NCI-H82 (cell line): ENCODE data around the gene BSCL2.
"Not testable (repeated sequence)": the region's sequence is repeated elsewhere in the genome, so short reads cannot be mapped to it uniquely, and the experiment has no call there.

ENCODE experiments used
- DNase-seq: peaks from one replicate; lab custom pipeline; 2025; lab: John Stamatoyannopoulos, UW

Gene BSCL2

DNA sequence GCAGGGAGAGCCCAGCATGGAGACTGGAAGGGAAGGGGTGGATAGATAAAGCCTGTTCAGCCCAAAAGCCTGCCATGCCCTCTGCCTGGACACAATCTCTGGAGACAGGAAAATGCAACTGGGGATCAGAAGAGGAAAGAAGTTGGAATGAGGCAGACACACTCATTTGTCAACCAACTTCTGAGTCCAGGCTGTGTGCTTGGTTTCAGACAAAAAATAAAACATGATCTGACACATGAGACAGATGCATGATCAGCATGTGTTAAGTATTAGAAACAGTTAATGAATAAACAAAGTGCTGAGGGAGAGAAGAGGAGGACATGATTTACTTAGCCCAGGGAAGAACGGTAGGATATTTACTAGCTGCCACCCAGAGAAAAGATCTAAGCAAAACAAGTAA lies 18.7 kb downstream of the BSCL2 start:
- no peak for DNase-seq

DNA sequence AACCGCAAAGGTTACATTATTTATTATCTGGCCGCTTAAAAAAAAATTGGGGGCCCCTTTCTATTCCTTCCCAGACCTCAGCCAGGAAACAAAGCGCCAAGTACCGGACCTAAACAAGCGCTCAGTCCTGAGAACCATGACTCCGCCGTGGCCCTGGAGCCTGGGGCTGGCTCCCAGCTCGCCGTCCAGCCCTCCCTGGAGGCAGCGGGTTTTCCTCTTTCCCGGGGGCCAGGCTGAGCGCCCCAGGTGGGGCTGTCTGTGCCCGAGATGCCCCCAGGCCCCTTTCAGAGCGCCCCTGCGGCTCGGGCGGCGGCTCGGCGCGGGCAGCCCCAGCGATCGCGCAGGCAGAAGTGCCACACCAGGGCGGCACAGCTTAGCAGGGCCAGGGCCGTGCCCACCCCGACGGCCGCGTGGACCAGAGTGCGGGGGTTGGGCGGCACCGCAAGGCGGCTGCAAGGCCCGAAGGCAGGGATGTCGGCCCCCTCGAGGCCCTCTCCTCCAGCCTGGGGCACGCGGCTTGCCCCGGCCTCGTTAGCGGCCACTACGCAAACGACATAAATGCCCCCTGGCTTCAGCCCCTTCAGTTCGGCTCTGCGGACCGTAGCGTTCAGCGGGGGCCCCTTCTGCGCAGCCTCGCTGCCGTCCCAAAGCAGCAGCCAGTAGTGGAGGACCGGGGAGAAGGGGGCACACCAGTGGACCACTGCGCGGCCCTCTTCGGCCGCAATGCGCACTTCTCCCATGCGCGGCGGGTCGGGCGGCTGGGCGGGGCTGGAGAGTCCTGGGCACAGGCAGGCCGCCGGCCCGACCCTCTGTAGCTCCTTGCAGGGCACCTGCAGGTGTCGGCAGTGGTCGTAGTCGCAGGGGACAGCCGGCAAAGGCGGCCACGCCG lies 19.5 kb downstream of the BSCL2 start:
- DNase-seq: no peak

GRCh38 chr11:62682518-62682917 lies 24.7 kb downstream of the BSCL2 start:
- no peak for DNase-seq

DNA sequence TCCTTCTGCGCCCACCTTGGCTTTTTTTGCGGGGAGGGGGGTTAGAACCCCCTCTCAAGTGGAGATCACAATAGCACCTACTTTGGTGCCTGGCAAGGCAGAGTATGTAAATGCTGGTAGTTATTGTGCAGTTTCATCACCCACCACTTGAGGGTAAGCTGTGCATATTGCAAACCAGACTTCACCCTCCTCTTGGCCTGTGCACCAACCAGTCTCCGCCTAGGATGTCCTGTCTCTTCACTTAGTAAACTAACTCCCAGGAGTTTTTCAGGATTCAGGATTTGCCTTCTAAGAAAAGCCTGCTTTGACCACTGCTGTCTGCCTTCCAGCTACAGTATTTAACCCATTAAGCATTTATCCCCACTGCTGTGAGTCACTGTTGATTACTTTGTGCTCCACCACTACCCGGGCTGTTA lies 26.4 kb downstream of the BSCL2 start:
- peak; percentile 79 for DNase-seq

DNA sequence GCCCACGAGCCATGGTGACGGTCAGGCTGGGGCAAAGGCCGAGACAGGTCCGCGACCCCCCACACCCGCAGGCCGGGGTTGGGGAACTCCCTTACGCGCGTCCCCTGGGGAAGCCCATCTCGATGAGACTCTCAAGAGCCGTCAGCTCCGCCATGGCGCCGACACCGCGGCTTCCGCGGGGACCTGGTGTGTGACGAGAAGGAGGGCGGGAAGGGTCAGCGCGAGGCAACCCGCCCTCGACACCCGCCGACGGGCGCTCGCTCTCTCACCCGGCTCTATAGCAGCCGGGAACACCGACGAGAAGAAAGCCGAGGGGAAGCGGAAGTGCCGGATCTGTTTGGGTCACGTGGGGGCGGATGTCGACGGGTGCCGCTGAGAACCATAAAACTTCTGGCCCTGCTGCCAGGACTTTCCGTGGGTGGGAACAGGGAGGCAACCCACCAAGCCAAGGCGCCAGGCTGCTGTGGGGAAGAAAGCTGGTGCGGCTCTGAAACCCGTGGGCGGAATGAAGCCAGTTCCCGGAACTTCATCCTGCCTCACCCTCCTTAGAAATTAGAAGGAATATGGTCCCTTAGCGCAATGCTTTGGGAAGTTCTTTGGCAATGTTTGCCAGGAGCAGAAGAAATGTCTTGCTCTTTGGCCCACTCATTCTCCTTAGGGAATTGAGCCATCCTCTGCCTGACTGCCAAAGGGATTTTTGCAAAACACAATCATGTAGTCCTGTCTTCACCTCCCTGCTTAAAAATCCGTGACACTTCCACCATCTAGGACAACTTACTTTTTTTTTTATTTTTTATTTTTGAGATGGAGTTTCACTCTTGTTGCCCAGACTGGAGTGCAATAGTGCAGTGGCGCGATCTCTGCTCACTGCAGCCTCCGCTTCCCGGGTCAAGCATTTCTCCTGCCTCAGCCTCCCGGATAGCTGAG lies 28.2 kb downstream of the BSCL2 start, which contains the start of gene UBXN1:
Gene UBXN1, minus strand, starts transcription at position 304 of the 927 bp plus-strand sequence. Its CDS starts 150 bp downstream, at position 154.
- peak; percentile 90 for DNase-seq

GRCh38 chr11:62678433-62678769 lies 28.8 kb downstream of the BSCL2 start:
- DNase-seq: no peak

DNA sequence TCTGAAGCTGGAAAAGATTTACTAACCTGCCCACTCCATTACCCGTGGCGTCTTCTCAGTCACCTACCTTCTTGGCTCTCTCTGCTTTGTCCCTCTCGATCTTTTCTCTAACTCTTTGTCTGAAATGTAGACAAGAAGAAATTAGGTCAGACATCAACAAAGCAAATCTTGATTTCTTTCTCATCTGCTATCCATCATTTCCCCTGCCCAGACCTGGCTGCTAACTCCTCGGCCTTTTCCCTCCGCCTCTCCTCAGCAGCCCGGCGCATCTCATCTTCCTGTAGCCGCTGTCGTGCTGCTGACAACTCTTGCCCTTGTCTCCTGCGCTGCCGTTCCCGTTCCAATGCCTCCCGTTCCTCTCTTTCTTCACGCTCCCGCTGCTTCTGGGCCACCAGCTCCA lies 29.5 kb downstream of the BSCL2 start:
- DNase-seq: no peak

DNA sequence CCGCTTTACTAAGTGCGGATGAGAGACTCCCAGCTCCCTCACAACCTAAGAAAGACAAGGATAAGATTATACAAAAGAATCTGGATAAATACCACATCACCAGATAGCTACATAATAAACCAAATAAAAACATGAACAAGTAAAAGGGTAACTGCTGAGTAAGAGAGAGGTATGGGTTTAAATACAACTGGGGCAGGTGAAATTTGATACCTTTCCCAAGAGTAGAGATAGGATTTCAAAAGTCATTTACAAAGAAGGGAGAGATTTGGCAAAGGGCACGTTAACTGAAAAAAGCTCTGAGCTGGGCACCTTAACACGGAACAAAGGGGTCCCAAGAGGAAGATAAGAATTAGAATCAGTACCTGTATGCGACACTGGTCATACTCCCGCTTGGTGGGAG lies 30.1 kb downstream of the BSCL2 start:
- DNase-seq: no peak

- peak; percentile 20 for DNase-seq
Measured at GRCh38 chr11:62676698-62677097, 30.5 kb downstream of the BSCL2 start.

DNA sequence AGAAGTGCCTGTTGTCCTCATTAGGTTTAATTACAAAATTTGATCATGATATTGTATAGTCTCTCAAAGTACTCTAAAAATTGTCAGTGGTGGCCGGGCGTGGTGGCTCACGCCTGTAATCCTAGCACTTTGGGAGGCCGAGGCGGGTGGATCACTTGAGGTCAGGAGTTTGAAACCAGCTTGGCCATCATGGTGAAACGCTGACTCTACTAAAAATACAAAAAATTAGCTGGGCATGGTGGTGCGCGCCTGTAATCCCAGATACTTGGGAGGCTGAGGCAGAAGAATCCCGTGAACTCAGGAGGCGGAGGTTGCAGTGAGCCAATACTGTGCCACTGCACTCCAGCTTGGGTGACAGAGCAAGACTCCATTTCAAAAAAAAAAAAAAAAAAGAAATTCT lies 31.8 kb downstream of the BSCL2 start:
- not testable (repeated sequence) for DNase-seq

DNA sequence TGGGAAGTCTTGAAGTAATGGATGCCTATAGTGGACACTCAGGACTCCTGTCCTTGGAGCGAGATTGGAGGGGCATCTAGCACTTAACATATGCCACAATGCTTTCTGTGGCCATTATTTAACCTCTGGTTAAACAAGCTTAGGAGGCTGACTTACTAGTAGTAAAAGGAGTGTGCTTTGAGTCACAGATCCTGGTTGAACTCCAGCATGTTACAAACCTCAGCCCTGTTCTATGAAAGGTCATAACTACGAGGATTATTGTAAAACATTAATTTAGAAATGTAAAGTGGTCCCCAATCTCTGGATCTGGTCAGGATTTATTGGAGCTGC lies 34.1 kb downstream of the BSCL2 start:
- DNase-seq: no peak

- DNase-seq: peak; percentile 93
Measured at GRCh38 chr11:62671608-62672389, 35.4 kb downstream of the BSCL2 start, which contains the start of the genes LBHD1 and UQCC3. Gene LBHD1, minus strand, starts transcription at chr11:62672267. Its CDS starts 2,236 bp downstream, at chr11:62670031. Gene UQCC3, plus strand, starts transcription at chr11:62671673. Its CDS starts 73 bp downstream, at chr11:62671746.

- no peak for DNase-seq
Measured at GRCh38 chr11:62671236-62671607, 36.0 kb downstream of the BSCL2 start.

GRCh38 chr11:62669420-62670161 lies 37.6 kb downstream of the BSCL2 start:
- DNase-seq: peak; percentile 88

GRCh38 chr11:62667460-62667859 lies 39.8 kb downstream of the BSCL2 start:
- DNase-seq: peak; percentile 25

DNA sequence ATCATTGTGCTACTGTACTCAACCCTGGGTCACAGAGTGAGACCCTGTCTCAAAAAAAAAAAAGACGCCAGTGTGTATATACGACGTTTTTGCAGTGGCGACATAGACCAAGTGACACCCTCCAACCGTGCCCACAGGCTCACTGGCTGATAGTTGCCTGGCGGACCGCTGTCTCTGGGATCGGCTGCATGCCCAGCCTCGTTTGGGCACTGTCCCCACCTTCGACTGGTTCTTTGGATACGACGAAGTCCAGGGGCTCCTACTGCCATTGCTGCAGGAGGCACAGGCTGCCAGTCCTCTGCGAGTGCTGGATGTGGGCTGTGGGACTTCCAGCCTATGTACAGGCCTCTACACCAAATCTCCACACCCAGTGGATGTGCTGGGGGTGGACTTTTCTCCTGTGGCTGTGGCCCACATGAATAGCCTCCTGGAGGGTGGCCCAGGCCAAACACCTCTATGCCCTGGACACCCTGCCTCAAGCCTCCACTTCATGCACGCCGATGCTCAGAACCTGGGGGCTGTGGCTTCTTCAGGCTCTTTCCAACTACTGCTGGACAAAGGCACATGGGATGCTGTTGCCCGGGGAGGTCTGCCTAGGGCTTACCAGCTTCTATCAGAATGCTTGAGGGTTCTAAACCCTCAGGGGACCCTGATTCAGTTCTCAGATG lies 40.8 kb downstream of the BSCL2 start:
- DNase-seq: peak; percentile 37

DNA sequence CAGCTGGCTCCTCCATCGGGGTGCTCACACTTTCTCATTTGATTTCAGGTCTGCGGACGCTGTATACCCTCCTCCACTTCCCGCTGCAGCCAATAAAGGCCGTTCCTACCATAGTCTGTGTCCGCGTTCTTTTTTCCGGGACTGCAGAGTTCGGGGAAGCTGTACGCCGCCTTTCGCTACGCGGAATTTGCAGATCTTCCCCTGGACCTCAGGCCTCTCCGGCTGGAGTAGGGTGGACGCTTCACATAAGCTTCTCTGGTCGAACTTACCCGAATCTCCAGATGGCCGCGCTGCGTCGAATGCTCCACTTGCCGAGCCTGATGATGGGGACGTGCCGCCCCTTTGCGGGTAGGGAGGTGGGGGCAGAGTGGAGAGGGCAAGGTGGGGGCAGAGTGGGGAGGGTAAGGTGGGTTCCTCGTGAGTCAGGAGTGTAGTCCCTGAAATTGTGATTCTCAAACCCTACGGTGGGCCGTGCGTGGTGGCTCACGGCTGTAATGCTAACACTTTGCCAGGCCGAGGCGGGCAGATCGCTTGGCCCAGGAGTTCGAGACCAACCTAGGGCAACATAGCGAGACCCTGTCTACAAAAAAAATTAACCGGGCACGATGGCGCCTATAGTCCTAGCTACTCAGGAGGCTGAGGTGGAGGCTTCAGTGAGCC lies 41.5 kb downstream of the BSCL2 start:
- DNase-seq: peak; percentile 46

DNA sequence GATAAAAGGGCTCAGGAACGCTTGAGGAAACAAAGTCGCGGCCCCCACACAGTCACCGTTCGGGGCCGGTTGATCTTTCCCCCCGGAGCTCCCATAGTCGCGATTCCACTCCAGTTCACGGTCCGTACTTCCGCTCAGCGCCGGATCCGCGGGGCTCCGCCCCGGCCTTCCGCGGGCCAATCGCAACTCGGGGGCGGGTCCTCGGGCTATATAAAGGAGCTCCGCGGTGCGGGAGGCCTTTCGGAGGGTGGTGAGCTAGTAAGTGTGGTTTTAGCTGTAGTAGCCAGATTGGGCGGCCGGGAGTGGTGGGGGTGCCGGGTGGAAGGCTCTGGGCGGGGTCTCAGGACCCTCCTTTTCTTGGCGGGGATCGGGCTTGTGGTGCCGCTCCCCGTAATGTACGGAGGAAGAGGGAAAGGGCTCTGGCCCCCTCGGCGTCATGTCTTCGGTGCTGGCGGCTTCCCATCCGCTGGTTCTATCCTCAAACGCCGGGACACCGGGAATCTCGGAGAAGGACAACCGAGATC lies 42.1 kb downstream of the BSCL2 start, which contains the start of the genes C11orf98 and CSKMT:
Gene C11orf98, minus strand, starts transcription at position 136 of the 524 bp plus-strand sequence. Its CDS starts 41 bp downstream, at position 95.
Gene CSKMT, plus strand, starts transcription at position 238 of the 524 bp plus-strand sequence. CDS start 568 bp downstream, outside the sequence.
- peak; percentile 94 for DNase-seq

- peak; percentile 82 for DNase-seq
Measured at GRCh38 chr11:62664405-62665074, 42.7 kb downstream of the BSCL2 start.
